NCI-H146 treated with DMSO at 0.1 percent for 48 hours (cell line): Measurements from ENCODE around the gene KRTAP10-1.

Experiments used
- DNase-seq: peaks from one replicate; lab custom pipeline; 2025; ENCODE audit not compliant: unreplicated experiment; lab: John Stamatoyannopoulos, UW

Gene KRTAP10-1

GRCh38 chr21:44529503-44530125, 10.4 kb downstream of the KRTAP10-1 start:
- DNase-seq, result no peak

- no peak for DNase-seq
These were observed 11.0 kb downstream of the KRTAP10-1 start for GRCh38 chr21:44529011-44529421.

- no peak for DNase-seq
These were observed 11.4 kb downstream of the KRTAP10-1 start for GRCh38 chr21:44528634-44528995.

GRCh38 chr21:44527983-44528633, 11.9 kb downstream of the KRTAP10-1 start:
- no peak for DNase-seq

- no peak for DNase-seq
These were observed 12.6 kb downstream of the KRTAP10-1 start for GRCh38 chr21:44527156-44527982.

GRCh38 chr21:44526096-44526997, 13.6 kb downstream of the KRTAP10-1 start:
- no peak for DNase-seq

- DNase-seq, result no peak
These were observed 14.5 kb downstream of the KRTAP10-1 start for GRCh38 chr21:44525391-44526095.

- DNase-seq, result no peak
These were observed 15.3 kb downstream of the KRTAP10-1 start for GRCh38 chr21:44524414-44525371.

GRCh38 chr21:44523567-44524413, 16.2 kb downstream of the KRTAP10-1 start:
- DNase-seq, result no peak

- no peak for DNase-seq
These were observed 17.2 kb downstream of the KRTAP10-1 start for GRCh38 chr21:44522753-44523204.

GRCh38 chr21:44521928-44522752, 17.9 kb downstream of the KRTAP10-1 start:
- no peak for DNase-seq

- no peak for DNase-seq
These were observed 18.6 kb downstream of the KRTAP10-1 start for GRCh38 chr21:44521301-44521927.

- DNase-seq, result no peak
These were observed 19.4 kb downstream of the KRTAP10-1 start for GRCh38 chr21:44520326-44521300.

- DNase-seq, result no peak
These were observed 20.4 kb downstream of the KRTAP10-1 start for GRCh38 chr21:44519346-44520325.

GRCh38 chr21:44518686-44519085, 21.3 kb downstream of the KRTAP10-1 start:
- DNase-seq, result no peak
